Cardiac muscle cell (in vitro differentiated cells and primary cell): ENCODE data around the gene SOD3. TPM values are rescaled to one million over a fixed set of nuclear protein-coding genes. Genes with fewer than 3 reads are reported as not detected.

ENCODE experiments used
- DNase-seq, 2 donors: peaks; one replicate each; pipeline versions ENCODE4 v3.0.0 to v3.0.0-alpha.2; 2010 to 2017; ENCODE audit warnings: low read depth in 1 of 2, low spot score in 1 of 2
- H3K27ac ChIP-seq: fragments of 200-600 bp; sonication (generic); 2 replicates; pipeline ENCODE4 v1.5.1; 2016
- H3K27me3 ChIP-seq: fragments of 200-600 bp; sonication (generic); 2 replicates; pipeline ENCODE4 v1.6.0; 2016; ENCODE audit warnings: control low read depth
- H3K36me3 ChIP-seq: fragments of 200-600 bp; sonication (generic); 2 replicates; pipeline ENCODE4 v1.5.1; 2016; ENCODE audit warnings: control low read depth
- H3K4me1 ChIP-seq: fragments of 200-600 bp; sonication (generic); 2 replicates; pipeline ENCODE4 v1.8.1; 2017; ENCODE audit warnings: low read depth, mild to moderate bottlenecking, mixed run types
- H3K4me3 ChIP-seq: fragments of 200-600 bp; sonication (generic); 2 replicates; pipeline ENCODE4 v1.5.1; 2016; ENCODE audit warnings: mild to moderate bottlenecking
- H3K9me3 ChIP-seq: fragments of 200-600 bp; sonication (generic); 2 replicates; pipeline ENCODE4 v1.5.1; 2017; ENCODE audit warnings: low read depth, mild to moderate bottlenecking, control low read depth
- CTCF ChIP-seq: IDR thresholded peaks from 2 replicates; pipeline ENCODE4 v1.5.1; 2012; ENCODE audit warnings: low read depth, mild to moderate bottlenecking, low read length
- polyA plus RNA-seq: library from polyadenylated mRNA; unstranded; fragments of >200 nt; fragmentation: Nextera tagmentation; extraction: Ambion mirVana; gene quantifications from 2 replicates; pipeline ENCODE4 v1.2.1, GENCODE V29; 2016
- total RNA-seq: library from RNA; depleted of rRNA; stranded (reverse); fragments of >200 nt; gene quantifications from 2 replicates; pipeline ENCODE4 v1.2.3, GENCODE V29; 2016

SOD3 gene
- total and polyA plus RNA-seq, 2 experiments from 2014 or later: 30.2 to 31.0 TPM

DNA sequence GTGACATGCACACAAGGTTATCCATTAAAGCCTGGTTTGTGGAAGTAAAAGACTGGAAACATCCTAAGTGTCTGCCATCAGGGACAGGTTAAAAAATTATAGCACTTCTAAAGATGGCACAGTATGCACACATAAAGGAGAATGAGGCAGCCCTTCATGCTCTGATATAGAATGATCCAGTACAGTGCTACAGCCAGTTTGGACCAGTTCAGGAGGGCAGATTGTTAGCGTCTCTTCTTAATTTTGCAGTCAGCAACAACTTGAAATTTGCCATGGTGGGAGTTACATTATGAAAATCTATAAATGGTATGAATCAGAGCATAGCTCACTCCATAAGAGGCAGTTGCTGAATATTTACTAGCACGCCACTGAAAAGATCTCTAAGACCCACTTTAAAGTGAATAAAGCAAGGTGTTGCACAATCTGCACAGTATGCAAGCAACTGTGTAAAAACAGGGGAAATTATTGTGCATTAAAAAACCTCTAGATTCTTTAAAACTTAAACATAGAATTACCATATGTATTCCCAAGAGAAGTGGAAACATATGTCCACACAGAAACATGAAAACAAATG lies 20.3 kb upstream of the SOD3 start:
- Histone ChIP-seq H3K4me1 (no peaks in the 10 kb centered on the region), H3K4me3 (no peak overlapping the region), H3K27ac (no peak overlapping the region)

GRCh38 chr4:24775750-24776149 lies 19.6 kb upstream of the SOD3 start:
- H3K4me3 ChIP-seq: no peak overlapping the region
- no peak for TF ChIP-seq CTCF
- H3K27me3 ChIP-seq: no peaks in the 10 kb centered on the region
- no peaks in the 10 kb centered on the region for H3K36me3 ChIP-seq
- H3K27ac ChIP-seq: no peak overlapping the region
- H3K4me1 ChIP-seq: no peaks in the 10 kb centered on the region
- H3K9me3 ChIP-seq: no peaks in the 10 kb centered on the region
- DNase-seq: no peak

More for the DNA sequence above, 20.3 kb upstream of the SOD3 start:
- peak in 1 of 2 donors; percentile 48 for DNase-seq
- Histone ChIP-seq H3K9me3 (no peaks in the 10 kb centered on the region), H3K36me3 (no peaks in the 10 kb centered on the region), H3K27me3 (no peaks in the 10 kb centered on the region)
- TF ChIP-seq CTCF: no peak

DNA sequence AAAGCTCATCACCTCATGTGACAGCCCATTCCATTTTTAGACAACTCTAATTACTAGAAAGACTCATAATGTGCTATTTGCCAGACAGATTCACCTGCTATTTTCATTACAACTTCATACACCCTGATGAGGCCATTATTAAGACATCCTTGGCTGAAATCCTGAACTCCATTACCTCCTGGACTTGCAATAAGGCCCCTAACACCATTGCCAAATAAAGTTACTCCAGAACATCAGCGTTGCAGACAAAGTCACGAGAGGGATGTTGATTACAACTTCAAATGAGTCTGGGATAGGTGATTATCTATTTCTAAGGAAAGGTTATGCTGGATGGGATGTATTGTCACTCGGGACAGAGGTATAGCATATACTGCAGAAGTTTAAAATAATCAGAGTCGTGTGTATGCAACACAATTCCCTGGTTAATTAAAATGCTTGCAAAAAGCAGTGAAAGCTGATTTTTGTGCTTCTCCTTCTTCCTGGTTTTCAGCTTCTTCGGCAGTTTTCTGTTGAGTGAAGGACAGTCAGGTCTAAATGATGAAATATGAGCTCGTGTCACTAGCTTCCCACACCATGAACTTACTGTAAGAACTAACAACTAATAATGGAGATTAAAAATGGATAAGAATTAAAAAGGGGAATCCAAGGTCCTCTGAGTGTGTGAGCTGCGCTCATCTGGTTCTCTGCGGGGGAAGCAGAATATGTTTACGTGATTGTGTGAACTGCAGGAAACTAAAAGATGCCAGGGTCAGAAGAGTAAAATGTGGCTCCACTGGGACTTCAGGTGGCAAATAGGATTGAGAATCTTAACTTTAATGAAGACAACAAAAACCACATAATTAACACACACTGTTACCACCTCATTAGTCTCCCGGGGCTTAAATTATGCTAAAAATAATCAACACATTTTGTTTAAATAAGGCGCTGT lies 17.6 kb upstream of the SOD3 start:
- Histone ChIP-seq H3K4me3 (no peak overlapping the region), H3K9me3 (no peaks in the 10 kb centered on the region), H3K4me1 (no peaks in the 10 kb centered on the region), H3K36me3 (no peaks in the 10 kb centered on the region), H3K27me3 (no peaks in the 10 kb centered on the region), H3K27ac (no peak overlapping the region)
- DNase-seq: peak in 1 of 2 donors; percentile 59
- TF ChIP-seq CTCF: no peak

GRCh38 chr4:24778464-24779225 lies 16.7 kb upstream of the SOD3 start:
- Histone ChIP-seq H3K27me3 (no peaks in the 10 kb centered on the region), H3K36me3 (no peaks in the 10 kb centered on the region), H3K4me3 (no peak overlapping the region), H3K9me3 (no peaks in the 10 kb centered on the region), H3K4me1 (no peaks in the 10 kb centered on the region), H3K27ac (no peak overlapping the region)
- TF ChIP-seq CTCF: no peak
- peak in 1 of 2 donors; percentile 99 for DNase-seq

DNA sequence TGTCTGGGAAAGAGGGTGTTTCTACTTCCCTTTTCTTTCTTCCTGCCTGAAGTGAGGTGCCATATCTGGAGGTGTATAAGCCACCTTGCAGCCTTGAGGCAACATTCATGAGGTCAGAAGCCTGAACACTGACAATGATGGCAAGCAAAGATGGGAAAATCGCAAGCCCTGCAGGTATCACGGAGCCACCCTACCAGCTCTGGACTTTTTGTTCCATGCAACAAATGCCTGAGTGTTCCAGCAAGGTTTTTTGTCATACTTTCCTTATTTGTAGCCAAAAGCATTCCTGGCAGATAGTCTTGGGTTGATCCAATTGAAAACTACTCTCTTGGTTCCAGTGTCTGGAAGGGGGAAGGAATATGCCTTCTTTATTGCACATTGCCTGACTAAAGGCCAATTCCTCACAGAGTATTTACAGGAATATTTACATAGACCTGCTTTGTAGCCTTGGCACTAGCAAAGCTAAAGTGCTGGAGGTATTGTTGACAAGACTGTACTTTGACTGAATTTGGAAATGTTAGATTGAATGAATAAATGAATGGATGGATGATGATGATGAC lies 14.4 kb upstream of the SOD3 start:
- Histone ChIP-seq H3K27ac (no peak overlapping the region), H3K36me3 (no peaks in the 10 kb centered on the region), H3K4me1 (no peaks in the 10 kb centered on the region), H3K9me3 (no peaks in the 10 kb centered on the region), H3K4me3 (no peak overlapping the region), H3K27me3 (no peaks in the 10 kb centered on the region)
- no peak for TF ChIP-seq CTCF
- DNase-seq: no peak
